ENCODE results near the gene USP34. TPM values are rescaled to one million over a fixed set of nuclear protein-coding genes. Genes with fewer than 3 reads are reported as not detected.

Gene USP34
- total and polyA plus RNA-seq, 2 experiments from 2014 or later = 81.8 to 157 TPM

DNA sequence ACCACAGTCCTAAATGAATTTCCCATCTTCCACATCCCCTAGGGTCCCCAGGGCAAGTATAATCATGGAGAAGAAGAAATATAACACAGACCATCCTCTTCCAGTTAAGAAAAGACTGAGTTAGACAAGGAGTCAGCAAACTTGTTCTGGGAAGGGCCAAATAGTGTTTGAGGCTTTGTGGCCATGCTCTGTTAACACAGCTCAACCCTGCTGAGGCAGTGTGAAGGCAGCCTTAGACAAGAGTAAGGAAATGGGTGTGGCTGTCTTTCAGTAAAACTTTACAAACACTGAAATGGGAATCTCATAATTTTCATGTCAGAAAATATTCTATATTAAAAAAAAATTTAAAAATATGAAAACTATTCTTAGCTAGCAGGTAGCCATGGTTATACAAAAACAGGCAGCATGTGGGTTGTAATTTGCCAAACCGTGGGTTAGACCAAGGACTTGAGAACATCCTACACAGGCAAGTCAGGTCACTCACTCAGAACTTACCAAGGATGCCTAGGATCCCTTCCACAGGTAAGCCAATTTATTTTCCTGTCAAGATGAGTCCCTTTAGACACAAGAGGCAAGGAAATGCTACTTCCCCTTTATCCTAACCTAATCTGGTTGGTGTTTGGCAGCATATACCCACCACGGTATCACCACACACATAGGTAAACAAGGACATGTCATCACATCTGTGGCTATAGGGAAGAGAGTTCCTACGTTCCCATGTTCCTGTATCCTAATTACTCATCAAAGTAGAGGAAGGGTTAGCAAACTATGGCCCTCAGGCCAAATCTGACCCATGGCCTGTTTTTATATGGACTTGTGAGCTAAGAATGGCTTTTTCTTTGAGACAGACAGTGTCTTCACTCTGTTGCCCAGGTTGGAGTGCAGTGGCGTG is 277.0 kb downstream of the USP34 start:
- no peak overlapping the region for H3K4me2 ChIP-seq
- Mint-ChIP-seq H3K9me3 (no peaks in the 10 kb centered on the region), H3K36me3 (ENCODE audit: low read depth) (peaks cover 16% of the 10 kb centered on the region; the same call in 2 of the 3 replicates), H3K4me1 (no peaks in the 10 kb centered on the region), H3K4me3 (no peak overlapping the region), H3K27me3 (ENCODE audit: insufficient read depth, low read depth, poor library complexity) (peaks cover 5% of the 10 kb centered on the region), H3K27ac (no peak overlapping the region)
- H3K9me2 ChIP-seq (ENCODE audit: insufficient read depth) = no peaks in the 10 kb centered on the region
- H2AFZ ChIP-seq = no peak overlapping the region
- TF ChIP-seq CREB1 (CRISPR knock-in tag; IDR thresholded peaks at IDR 0.05; ENCODE audit: low read depth) = no peak
- no peak for TF ChIP-seq EZH2 (IDR thresholded peaks at IDR 0.05; ENCODE audit: low read depth, unreplicated experiment)
- no peak for TF ChIP-seq ETS1 (IDR thresholded peaks at IDR 0.05)
- TF ChIP-seq ZNF462 (CRISPR knock-in tag; IDR thresholded peaks at IDR 0.05) = no peak
- no peak for TF ChIP-seq NANOG (IDR thresholded peaks at IDR 0.05; ENCODE audit: borderline replicate concordance)
- no peak for TF ChIP-seq ZNF331 (CRISPR knock-in tag; IDR thresholded peaks at IDR 0.05; ENCODE audit: low read depth)
- no peak for TF ChIP-seq POLR2AphosphoS5 (IDR thresholded peaks at IDR 0.05; ENCODE audit: low read depth)
- no peak for TF ChIP-seq EZH2phosphoT487 (IDR thresholded peaks at IDR 0.05; ENCODE audit: unreplicated experiment)
- TF ChIP-seq REST (IDR thresholded peaks at IDR 0.05; ENCODE audit: unreplicated experiment) = no peak
- H4K20me1 ChIP-seq (replicated peaks; ENCODE audit: insufficient read depth) = 0 out of 2 replicates have a peak, but pooled peaks cover 2% of the 10 kb centered on the region
- no peaks in the 10 kb centered on the region for H3K27me3 ChIP-seq (ENCODE audit: insufficient read depth)
- peaks cover 18% of the 10 kb centered on the region for H3K36me3 ChIP-seq (ENCODE audit: insufficient read depth)
- DNase-seq (ENCODE audit: low spot score) (no peak), ATAC-seq (no peak)
- no peak overlapping the region for H3K4me3 ChIP-seq
- no peaks in the 10 kb centered on the region for H3K79me2 ChIP-seq (replicated peaks; ENCODE audit: insufficient read depth)
- no peaks in the 10 kb centered on the region for H3K4me1 ChIP-seq (ENCODE audit: insufficient read depth)
- H3K27ac ChIP-seq (ENCODE audit: low read depth) = no peak overlapping the region; the same call in 1 of the 2 replicates
- H3F3A ChIP-seq (replicated peaks; ENCODE audit: low read depth) = 0 out of 2 replicates have a peak, but pooled peaks cover under 1% of the 10 kb centered on the region
